GM19238 (cell line): Measurements from ENCODE around the gene TMCO4.

Source experiments
- DNase-seq: peaks from one replicate; pipeline ENCODE4 v3.0.0; 2011; ENCODE audit warnings: low spot score; ENCODE audit not compliant: insufficient read length

The TMCO4 gene

DNA sequence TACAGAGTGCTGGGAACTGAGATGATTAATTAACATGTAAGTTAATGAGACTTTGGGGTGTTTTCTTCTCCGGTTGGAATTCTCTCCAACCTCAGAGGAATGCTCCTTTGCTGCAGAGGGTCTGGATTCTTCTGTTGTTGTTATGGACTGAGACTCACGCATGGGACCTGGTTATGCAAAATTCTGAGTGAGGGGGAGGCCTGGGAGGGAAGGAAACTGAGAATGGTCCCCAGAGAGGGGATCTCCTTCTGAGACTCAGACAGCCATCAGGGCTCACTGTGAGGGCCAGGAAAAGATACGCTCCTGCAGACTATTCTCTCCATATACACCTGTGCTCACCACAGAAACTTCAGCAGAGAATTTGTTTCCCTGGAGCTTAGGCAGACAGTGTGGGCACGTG is 78.7 kb downstream of the TMCO4 start:
- DNase-seq, result no peak

DNA sequence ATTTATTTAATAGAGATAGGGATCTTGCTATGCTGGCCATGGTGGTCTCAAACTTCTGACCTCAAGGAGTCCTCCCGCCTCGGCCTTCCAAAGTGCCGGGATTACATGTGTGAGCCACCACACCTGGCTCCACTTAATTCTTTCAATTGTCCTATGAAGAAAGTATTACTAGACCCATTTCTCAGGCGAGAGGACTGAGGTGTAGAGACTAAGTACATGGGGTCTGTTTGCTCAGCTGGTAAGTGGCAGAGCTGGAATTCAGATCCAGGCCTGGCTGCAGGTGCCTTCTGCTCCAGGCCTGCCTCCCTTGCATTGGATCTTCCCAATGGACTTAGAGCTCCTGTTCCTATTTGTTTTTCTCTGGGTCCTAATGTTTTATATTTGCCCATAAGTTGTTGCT is 79.5 kb downstream of the TMCO4 start:
- DNase-seq, result no peak

DNA sequence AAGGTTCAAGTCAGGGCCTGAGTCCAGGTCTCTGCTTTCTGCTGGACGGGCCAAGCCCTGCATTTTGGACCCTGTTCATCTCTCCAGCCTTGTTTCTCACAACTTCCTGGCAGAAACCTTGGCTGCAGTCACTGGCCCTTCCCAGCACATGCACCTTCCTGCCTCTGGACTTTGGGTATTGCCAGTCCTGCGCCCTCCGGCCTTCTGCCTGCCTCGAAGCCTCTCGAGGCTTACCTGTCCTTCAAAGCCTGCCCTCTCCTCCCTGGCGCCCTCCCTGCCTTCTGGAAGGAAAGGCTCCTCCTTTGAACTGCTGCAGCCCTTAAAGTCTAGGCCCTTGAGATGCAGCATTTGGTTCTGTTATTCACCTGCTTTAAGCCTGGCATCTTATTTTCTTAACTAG is 82.2 kb downstream of the TMCO4 start:
- no peak for DNase-seq

DNA sequence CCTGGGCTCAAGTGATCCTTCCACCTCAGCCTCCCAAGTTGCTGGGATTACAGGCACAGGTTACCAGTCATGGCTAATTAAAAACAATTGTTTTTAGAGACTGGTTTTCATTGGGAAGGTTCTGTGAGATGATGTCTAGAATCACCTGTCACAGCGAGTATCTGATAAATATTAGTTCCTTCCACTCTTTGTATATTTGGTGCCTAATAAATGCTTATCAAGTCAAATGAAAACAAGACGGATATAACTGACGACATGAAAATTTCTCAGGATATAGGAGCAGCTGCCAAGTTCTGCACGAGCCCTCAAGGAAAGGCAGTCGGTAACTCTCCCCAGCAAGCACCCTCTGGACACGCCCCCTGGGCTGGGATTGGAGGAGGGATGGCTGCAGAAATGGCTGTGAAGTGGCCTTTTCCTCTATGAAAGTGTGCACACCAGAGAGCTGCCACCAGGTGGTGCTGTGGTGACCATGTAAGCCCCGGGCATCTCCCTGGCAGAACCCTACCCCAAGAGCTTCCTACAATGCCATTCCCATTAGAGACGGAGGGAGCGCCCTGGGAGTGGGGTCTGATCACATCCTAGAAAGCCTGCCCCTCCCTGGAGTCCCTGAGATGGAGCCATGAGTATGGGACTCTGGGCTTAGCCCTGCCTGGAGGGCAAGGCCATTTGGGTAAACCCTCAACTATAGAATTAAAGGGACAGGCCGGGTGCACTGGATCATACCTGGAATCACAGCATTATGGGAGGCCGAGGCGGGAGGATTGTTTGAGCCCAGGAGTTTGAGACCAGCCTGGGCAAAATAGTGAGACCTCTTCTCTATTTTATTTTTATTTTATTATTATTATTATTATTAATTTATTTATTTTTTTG is 84.1 kb downstream of the TMCO4 start:
- DNase-seq, result peak; percentile 76

DNA sequence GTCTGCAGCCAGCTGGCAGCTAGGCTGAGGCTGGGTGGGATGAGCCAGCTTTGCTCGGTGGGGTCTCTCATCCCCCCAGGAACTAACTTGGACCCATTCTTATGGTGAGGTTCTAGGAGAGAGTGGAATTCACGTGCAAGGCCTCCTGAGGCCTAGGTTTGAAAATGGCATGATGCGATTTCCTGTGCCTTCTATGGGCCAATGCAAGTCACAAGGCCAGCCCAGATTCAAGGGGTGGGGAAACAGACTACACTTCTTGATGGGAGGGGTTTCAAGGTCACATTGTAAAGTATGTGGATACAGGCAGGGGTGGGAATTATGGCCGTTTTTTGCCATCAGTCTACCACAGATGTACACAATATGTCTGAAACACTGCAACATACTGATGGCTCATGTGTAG is 86.8 kb downstream of the TMCO4 start:
- DNase-seq, result no peak

DNA sequence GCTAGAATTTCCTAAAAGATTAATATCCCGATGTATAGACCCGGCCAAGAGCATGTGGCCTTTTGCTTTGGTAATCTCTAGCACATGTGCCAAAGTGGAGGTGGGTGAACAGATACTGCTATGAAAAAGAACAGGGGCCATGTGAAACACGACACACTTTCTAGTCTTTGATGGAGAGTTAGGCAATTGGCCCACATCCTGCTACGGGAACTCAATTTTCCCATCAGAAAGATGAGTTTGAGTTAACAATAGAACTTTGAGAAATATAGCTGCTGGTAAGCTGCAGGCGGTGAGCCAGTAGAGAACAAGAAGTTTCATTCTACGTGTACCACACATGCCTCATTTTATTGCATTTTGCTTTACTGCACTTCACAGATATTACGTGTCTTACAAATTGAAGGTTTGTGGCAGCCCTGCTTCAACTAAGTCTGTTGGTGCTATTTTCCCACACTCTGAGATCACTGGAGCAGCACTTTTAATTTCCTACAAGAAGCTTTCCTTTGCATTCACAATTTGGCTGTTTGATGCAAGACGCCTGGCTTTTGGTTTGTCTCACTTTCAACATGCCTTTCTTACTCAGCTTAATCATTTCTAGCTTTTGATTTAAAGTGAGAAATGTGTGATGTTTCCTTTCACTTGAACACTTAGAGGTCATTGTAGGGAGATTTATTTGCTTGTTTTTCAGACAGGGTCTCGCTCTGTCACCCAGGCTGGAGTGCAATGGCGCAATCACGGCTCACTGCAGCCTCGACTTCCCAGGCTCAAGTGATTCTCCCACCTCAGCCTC is 88.7 kb downstream of the TMCO4 start:
- DNase-seq, result peak; percentile 32

DNA sequence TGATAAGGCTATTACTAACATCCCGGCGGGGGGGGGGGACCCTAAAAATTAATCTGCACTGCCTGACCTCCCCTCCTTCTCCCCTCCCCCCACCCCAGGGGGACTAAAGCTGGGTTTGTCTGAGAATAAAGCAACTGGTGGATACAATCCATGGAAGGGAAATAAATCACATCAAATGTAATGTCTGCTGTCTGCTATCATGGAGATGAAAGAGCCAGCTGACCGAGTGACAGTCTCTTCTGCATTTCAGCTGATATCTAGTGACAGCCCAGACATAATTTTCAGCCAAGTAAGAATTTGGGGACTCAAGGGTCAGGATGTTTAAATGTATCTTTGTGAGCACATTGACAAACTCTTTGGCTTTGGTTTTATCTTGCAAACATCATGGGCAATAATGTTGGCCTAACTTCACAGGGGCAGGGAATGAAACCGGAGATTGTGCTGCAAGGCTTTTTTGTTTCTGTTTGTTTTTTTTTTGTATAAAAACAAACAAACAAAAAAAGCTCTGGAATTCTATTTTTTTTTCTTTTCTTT is 90.4 kb downstream of the TMCO4 start:
- DNase-seq, result no peak

DNA sequence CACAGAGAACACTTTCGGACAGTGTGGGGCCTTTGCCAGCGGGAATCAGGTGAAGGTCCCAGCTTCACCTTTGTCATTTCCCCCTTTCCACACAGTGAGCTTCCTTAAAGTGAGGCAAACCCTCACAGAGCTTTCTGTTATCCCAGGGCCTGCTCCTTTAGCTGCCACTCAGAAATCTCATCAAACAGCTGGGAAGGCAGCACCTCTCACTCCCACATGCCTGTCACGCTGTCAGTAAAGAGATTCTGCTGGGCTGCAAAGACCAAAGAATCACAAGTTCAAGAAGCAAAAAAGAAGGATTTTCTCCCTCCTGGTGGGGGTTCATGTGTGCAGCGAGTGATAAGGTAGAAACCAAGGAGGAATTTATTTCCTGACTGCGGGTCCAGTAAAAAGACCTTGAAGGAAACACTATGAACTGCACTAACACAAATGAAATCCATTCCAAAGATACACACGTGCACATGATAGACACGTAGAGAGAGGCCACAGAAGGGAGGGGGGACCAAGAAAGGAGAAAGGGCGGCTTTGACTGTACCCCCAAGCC is 91.1 kb downstream of the TMCO4 start:
- no peak for DNase-seq

DNA sequence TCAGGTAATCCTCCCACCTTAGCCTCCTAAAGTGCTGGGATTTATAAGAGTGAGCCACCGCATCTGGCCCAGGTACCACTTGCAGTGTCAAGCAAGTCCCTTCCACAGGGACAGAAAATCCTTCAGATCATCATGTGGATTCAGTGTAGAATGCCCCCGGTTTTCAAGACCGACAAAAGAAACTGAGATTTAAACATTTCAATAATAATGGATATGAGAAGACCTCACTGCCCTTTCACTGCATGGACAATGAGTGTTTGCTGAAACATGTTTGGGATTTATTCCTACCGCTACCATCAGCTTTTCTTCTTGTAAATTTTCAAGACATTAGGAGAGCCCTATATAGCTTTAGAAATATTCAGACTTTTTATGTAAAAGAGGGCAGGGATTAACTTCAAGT is 93.6 kb downstream of the TMCO4 start:
- no peak for DNase-seq

DNA sequence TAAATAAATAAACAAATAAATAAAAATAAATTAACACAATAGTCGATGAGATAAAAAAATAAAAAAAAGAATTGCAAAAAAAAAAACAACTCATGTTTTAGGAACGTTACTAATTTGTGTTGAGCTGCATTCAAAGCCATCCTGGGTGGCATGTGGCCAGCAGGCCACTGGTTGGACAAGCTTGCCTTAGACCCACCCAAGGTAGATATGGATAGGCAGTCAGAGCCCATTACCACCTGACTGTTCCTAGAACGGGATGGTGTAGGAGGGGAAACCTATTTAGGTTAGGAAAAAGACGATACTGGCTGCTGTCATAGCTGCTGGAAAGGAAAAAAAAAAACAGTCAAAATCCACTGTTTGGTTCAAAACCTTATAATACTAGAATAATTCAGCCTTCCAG is 94.3 kb downstream of the TMCO4 start:
- no peak for DNase-seq

DNA sequence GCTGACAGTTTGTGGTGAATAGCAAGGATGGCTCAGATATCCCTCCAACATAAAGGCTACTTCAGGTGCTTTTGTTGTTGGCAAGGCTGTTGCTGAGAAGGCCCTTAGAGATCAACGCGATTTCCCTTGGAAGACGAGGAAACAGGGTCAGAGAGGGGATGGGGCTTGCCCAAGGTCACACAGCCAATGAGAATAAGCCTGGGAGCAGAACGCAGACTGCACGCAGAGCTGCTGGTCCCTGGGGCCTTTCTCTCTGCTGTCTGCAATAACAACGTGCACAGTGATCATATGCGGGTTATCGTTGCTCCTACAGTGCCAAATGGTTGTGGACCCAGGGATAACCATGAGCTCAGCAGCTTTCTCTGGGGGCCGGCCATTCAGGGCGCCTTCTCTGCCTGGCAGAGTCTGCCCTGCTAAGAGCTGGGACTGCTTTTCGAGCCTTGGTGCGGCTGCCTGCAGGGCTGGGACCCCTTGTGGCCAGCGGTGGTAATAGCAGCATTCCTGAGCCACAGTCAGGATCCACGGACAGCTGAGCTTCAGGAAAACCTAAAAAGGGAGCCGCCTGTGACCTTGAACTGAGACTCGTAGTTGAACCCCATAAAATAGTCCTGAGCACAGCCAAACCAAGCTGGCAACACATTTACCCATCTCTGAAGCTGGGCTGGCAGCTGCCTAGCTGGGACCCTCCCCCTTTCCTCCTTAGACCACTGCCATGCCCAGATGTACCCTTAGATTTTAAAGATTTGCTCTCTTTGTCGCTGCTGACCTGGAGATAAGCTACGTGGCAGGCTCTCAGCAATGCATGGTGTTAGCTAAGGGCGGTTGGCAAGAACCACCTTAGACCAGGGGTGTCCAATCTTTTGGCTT is 95.2 kb downstream of the TMCO4 start:
- peak; percentile 61 for DNase-seq

DNA sequence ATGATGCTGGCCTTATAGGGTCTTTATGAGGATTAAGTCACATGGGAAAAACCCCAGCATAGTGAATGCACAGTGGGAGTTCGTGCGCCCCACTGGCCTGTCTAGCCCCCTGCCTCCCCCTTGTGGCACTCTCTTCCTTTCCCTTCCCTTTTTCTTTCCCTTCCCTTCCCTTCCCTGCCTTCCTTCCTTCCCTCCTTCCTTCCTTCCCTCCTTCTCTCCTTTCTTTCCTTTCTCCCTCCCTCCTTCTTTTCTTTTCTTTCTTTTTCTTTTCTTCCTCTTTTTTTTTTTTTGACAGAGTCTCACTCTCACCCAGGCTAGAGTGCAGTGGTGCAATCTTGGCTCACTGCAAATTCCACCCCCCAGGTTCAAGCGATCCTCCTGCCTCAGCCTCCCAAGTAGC is 96.4 kb downstream of the TMCO4 start:
- no peak for DNase-seq

DNA sequence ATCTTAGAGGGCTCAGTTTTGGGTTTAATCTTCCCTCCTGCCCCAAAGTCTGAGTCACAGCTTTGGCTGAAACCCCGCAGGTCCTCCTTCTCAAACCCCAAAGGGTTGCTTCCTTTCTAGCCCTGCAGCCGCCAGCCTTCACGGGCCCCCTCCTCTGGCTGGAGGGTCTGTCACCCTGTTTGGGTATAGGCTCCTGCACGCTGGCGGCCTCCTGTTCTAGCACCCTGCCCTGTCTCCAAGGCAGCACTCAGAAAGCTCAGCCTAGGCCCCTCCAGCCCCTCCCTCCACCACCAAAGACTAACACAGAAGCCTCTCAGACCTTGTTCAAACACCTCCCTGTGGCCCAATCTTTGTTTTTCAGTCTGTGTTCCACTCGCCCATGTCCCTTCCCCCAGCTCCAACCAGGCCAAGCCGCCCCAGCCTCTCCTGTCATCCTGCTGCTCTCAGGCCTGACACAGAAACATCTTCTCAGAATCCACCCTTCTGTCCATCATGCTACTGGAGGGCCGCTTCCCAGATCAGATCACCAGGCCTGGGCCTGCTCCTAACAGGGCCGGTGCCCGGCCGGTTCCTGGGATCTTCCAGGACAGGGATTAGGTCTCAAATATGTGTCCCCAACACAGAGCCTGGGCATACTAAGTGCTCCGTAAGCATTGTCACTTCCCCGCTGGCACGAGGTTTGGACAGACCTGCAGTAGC is 99.5 kb downstream of the TMCO4 start:
- no peak for DNase-seq

DNA sequence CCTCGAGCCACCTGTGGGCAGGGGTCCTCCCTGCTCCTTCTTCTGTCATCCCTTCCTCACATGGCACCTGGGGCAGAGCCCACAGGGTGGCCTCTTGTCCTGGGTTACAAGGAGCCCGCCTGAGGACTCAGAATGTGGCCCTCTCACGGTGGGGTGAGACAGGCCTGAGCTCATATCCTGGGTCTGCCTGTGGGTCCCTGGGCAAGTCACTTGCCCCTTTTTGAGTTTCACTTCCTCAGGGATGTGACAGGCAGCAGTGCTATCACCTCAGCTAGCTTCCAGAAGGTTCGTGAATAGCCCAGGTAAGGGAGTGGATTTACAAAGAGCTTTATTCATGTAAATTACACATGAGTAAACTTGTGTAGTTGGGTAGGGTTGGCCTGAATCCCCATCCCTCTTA is 101.5 kb downstream of the TMCO4 start:
- DNase-seq, result peak; percentile 43

DNA sequence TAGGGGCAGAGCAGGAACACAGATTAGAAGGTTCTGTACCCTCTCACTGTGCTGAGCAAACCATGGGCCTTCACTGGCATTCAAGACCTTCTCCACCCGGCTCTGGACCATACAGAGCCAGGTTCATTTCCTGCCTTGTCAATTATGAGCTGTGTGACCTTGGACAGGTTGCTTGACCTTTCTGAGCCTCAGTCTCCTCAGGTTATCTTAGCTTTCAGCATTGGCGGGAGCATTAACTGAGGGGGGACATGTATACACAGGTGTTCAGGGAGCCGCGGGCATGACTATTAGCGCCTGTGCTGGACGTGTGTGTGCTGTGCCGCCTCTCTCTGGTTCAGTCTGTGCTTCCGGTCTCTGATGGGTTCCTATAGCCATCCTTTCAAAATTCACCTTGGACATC is 102.9 kb downstream of the TMCO4 start:
- DNase-seq, result no peak

DNA sequence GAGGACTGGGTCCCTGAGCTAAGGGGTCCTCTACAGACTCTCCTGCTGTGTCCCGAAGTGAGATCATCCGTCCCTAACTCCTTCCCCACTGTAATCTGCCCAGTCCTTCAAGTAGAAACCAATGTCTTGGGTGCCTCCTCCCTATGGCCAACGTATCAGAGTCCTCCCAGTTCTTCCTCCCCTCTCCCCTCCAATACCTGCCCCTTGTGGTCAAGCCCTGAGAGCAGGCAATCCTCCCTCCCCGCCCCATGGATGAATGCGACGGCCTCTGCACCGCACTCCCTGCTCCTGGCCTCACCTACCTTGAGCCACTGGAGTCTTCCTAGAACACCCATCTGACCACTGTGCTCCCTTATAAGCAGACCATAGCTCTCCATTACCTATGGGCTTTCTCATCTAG is 103.9 kb downstream of the TMCO4 start:
- DNase-seq, result no peak

DNA sequence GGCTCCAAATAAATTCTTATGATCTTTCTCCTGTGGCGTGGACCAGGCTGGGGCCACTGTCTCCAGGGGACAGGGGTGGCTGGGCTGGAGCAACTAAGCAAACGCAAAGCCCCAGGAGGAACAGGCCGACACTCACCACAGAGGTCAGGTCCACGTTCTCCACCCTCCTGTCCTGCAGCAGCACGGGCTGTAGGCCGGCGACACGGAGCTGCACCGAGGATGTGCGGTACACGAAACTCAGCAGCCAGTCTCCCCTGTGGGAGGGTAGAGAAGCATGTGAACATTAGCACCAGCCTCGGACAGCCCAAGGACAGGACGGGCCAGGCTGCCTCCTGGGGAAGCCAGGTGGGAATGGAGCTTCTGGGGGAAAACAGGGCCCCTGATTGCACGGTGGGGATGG is 105.4 kb downstream of the TMCO4 start:
- no peak for DNase-seq

DNA sequence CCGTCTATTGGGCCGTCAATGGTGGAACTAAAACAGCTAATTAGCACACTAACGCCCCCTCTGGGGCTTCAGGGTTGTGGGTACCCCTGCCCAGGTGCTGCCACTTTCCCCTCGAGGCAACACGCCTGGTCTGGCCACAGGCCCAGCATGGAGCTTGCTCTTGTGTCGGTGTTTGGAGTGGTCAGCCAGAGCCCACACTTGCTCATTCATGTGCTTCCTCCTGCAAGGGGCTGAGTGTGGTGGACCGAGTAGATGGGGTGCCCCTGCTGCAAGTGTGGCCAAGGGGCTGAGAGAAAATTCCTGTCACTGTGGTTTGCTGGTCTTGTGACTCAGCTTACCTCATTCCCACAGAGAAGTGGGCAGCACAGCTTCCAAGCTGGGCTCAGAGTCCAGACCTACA is 109.4 kb downstream of the TMCO4 start:
- DNase-seq, result no peak

DNA sequence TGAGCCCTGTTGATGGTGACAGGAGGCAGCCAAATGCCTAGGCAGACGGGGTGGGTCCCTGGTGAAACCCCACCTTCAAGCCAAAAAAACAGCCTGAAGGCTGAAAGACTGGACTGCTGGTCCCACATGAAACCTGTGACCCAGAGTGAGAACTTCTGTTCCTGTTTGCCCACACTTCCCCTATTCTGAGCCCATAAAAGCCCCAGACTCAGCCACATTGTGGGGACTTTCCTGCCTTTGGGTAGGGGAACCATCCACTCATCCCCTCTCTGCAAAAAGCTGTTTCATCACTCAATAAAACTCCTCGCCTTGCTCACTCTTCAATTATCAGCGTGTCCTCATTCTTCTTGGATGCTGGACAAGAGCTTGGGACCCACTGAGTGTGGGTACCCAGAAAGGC is 109.9 kb downstream of the TMCO4 start:
- DNase-seq, result no peak

DNA sequence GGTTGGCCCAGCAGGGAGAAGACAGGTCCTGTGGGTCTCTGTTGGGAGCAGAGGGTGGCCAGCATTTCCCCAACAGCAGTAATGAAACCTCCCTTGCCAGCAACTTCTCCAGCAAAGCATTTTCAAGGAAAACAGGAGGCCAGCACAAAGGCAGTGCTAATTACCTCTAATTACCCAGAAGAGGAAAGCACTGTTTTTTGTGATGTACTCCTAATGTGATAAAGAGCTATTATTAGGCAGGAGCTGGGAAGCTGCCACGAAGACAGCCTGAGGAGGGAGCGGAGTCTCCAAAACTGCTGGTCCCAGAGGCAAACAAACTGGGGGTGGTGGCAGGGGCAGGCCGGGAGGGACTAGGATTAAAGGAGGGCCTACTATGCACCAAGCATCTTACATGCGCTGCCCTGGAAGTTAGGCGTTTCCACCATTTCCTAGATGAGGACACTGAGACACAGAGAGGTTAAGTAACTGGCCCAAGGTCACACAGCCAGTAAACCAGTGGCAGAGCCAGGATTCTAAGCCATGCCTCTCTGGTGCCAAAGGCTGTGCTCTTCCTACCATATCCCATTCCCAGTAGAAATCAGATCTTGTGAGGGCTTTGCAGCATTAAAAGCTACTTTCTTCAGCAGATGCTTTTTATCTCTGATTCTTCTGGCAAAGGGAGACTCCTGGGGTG is 110.5 kb downstream of the TMCO4 start:
- no peak for DNase-seq
